H4 (cell line): ENCODE measurements around the gene TLK1. TPM values are rescaled to one million over a fixed set of nuclear protein-coding genes. Genes with fewer than 3 reads are reported as not detected.

Experiments
- DNase-seq: peaks from one replicate; pipeline ENCODE4 v3.0.0-alpha.2; 2015; ENCODE audit warnings: low spot score
- total RNA-seq: library from RNA; depleted of rRNA; stranded (reverse); fragments of >200 nt; shearing (Covaris generic); gene quantifications from 2 replicates; pipeline ENCODE4 v1.2.3, GENCODE V29; 2014

The TLK1 gene
- total RNA-seq, 1 experiment from 2014 or later: 9.0 TPM

- no peak for DNase-seq
Observed at GRCh38 chr2:171004363-171004762, 156.3 kb downstream of the TLK1 start.

GRCh38 chr2:170999654-171000053 lies 161.0 kb downstream of the TLK1 start:
- DNase-seq: no peak

- no peak for DNase-seq
Observed at GRCh38 chr2:170997893-170998597, 162.6 kb downstream of the TLK1 start.

GRCh38 chr2:170996316-170996715 lies 164.4 kb downstream of the TLK1 start:
- DNase-seq: no peak

- no peak for DNase-seq
Observed at GRCh38 chr2:170991398-170992182, 169.1 kb downstream of the TLK1 start.

- DNase-seq: no peak
Observed at GRCh38 chr2:170986566-170987258, 174.0 kb downstream of the TLK1 start.

- DNase-seq: no peak
Observed at GRCh38 chr2:170985407-170985806, 175.3 kb downstream of the TLK1 start.

- DNase-seq: no peak
Observed at GRCh38 chr2:170984079-170984478, 176.6 kb downstream of the TLK1 start.

- no peak for DNase-seq
Observed at GRCh38 chr2:170975943-170976270, 184.8 kb downstream of the TLK1 start.

- no peak for DNase-seq
Observed at GRCh38 chr2:170975127-170975942, 185.4 kb downstream of the TLK1 start.

- no peak for DNase-seq
Observed at GRCh38 chr2:170974304-170974993, 186.2 kb downstream of the TLK1 start.

- DNase-seq: peak; percentile 77
Observed at GRCh38 chr2:170973492-170974303, 187.0 kb downstream of the TLK1 start.

- no peak for DNase-seq
Observed at GRCh38 chr2:170973225-170973491, 187.5 kb downstream of the TLK1 start.

- no peak for DNase-seq
Observed at GRCh38 chr2:170972296-170973224, 188.1 kb downstream of the TLK1 start.

GRCh38 chr2:170971071-170971470 lies 189.6 kb downstream of the TLK1 start:
- DNase-seq: no peak

GRCh38 chr2:170969872-170970496 lies 190.7 kb downstream of the TLK1 start:
- DNase-seq: no peak

- no peak for DNase-seq
Observed at GRCh38 chr2:170969030-170969429, 191.7 kb downstream of the TLK1 start.

GRCh38 chr2:170968205-170969003 lies 192.3 kb downstream of the TLK1 start:
- no peak for DNase-seq
